Measurements from ENCODE around the gene PRKAA2. TPM values are rescaled to one million over a fixed set of nuclear protein-coding genes. Genes with fewer than 3 reads are reported as not detected.

The PRKAA2 gene
- total RNA-seq, 1 experiment from 2014 or later, result 4.0 TPM

DNA sequence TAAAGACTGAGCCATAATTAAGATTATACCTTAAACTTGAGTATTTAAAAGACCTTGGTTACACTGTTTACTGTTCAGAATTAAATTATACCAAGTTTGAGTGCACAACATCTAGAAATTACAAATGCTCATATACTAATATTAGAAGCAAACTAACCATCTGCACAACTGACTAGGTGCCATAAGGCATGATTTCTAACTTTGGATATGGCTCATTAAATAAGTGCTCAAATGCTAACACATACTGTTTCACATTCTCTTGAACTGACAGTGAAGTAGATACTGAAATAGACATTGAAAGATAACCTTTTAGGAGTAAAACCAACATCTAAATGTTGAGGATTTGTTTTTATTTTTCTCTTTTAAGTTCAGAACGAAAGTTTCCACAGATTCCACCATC is 74.1 kb downstream of the PRKAA2 start:
- no peak overlapping the region for H2BK5ac ChIP-seq (ENCODE audit: insufficient read length, low read length)
- H4K8ac ChIP-seq (replicated peaks; ENCODE audit: insufficient read length, low read depth, low read length), result no peak overlapping the region
- H2BK120ac ChIP-seq (ENCODE audit: low read depth, low read length, poor library complexity, severe bottlenecking), result no peak overlapping the region
- no peak overlapping the region for H3K56ac ChIP-seq (ENCODE audit: insufficient read length, low read depth, low read length)
- no peak overlapping the region for H2BK15ac ChIP-seq (ENCODE audit: low read depth, low read length)
- Mint-ChIP-seq H3K36me3 (ENCODE audit: insufficient read depth in 1 of 3, low read depth in 3 of 3) (no peaks in the 10 kb centered on the region), H3K27ac (no peak overlapping the region), H3K9me3 (no peaks in the 10 kb centered on the region), H3K27me3 (ENCODE audit: low read depth) (no peaks in the 10 kb centered on the region; the same call in none of the 2 replicates), H3K4me3 (no peak overlapping the region), H3K4me1 (no peaks in the 10 kb centered on the region)
- no peak overlapping the region for H3K27ac ChIP-seq (ENCODE audit: insufficient read length, low read depth, low read length)
- H2BK20ac ChIP-seq (ENCODE audit: low read depth, low read length, poor library complexity, severe bottlenecking), result no peak overlapping the region
- H3K23ac ChIP-seq (ENCODE audit: insufficient read length, low read depth, low read length), result no peak overlapping the region
- H3K9me3 ChIP-seq (ENCODE audit: control insufficient read depth, low read depth, low read length), result no peaks in the 10 kb centered on the region
- H3K79me1 ChIP-seq (ENCODE audit: insufficient read depth, low read depth, low read length, poor library complexity, severe bottlenecking), result no peaks in the 10 kb centered on the region
- H2BK12ac ChIP-seq (ENCODE audit: insufficient read length, low read depth, low read length), result no peak overlapping the region
- H3K14ac ChIP-seq (ENCODE audit: insufficient read depth, low read length), result no peak overlapping the region
- no peak overlapping the region for H3K4ac ChIP-seq (ENCODE audit: low read depth, low read length)
- DNase-seq, result no peak
- no peak overlapping the region for H2AK5ac ChIP-seq (ENCODE audit: insufficient read length, low read length)
- TF ChIP-seq, protein P1, sequence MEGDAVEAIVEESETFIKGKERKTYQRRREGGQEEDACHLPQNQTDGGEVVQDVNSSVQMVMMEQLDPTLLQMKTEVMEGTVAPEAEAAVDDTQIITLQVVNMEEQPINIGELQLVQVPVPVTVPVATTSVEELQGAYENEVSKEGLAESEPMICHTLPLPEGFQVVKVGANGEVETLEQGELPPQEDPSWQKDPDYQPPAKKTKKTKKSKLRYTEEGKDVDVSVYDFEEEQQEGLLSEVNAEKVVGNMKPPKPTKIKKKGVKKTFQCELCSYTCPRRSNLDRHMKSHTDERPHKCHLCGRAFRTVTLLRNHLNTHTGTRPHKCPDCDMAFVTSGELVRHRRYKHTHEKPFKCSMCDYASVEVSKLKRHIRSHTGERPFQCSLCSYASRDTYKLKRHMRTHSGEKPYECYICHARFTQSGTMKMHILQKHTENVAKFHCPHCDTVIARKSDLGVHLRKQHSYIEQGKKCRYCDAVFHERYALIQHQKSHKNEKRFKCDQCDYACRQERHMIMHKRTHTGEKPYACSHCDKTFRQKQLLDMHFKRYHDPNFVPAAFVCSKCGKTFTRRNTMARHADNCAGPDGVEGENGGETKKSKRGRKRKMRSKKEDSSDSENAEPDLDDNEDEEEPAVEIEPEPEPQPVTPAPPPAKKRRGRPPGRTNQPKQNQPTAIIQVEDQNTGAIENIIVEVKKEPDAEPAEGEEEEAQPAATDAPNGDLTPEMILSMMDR (conservative IDR thresholded peaks at IDR 0.05), result no peak
- H3K18ac ChIP-seq (ENCODE audit: insufficient read length, low read depth, low read length), result no peak overlapping the region
- H3K4me1 ChIP-seq (ENCODE audit: insufficient read depth, low read length), result no peaks in the 10 kb centered on the region
- no peaks in the 10 kb centered on the region for H3K27me3 ChIP-seq (ENCODE audit: insufficient read depth, low read length)
- WGBS (ENCODE audit: extremely low coverage, insufficient read length, low lambda C conversion rate), result no CpG with 5 or more reads among the region's 1 CpG
- H3K79me2 ChIP-seq (ENCODE audit: insufficient read depth, low read length), result no peaks in the 10 kb centered on the region
- no peaks in the 10 kb centered on the region for H3K23me2 ChIP-seq (ENCODE audit: insufficient read length, low read depth, low read length, poor library complexity, severe bottlenecking)
- H4K5ac ChIP-seq (ENCODE audit: insufficient read length, low read depth, low read length), result no peak overlapping the region
- H3K4me2 ChIP-seq (ENCODE audit: insufficient read depth, insufficient read length, low read length), result no peak overlapping the region
- no peaks in the 10 kb centered on the region for H4K20me1 ChIP-seq (ENCODE audit: control insufficient read depth, insufficient read depth, insufficient read length)
- no peak overlapping the region for H2AFZ ChIP-seq (ENCODE audit: low read length)
- H3T11ph ChIP-seq (ENCODE audit: low read length), result no peak overlapping the region
- no peak overlapping the region for H3K9ac ChIP-seq (ENCODE audit: extremely low read depth, insufficient read length, low read length)
- H4K91ac ChIP-seq (ENCODE audit: insufficient read length, low read depth, low read length), result no peak overlapping the region

Measured in H9 (cell line).